Dendritic cell treated with granulocyte-macrophage colony-stimulating factor and Interleukin-4, amounts not matched to agents 40 ng/mL and 50 ng/mL, for 4 days (primary cell): ENCODE results near the gene CRB1.

ENCODE experiments used
- H3K27ac Mint-ChIP-seq: one replicate; pipeline ENCODE4 v1.8.0; 2022; ENCODE audit warnings: mild to moderate bottlenecking, mixed read lengths
- H3K27me3 Mint-ChIP-seq: one replicate; pipeline ENCODE4 v1.8.0; 2022; ENCODE audit warnings: mild to moderate bottlenecking, mixed read lengths
- H3K36me3 Mint-ChIP-seq: one replicate; pipeline ENCODE4 v1.8.0; 2022; ENCODE audit warnings: low read depth, mixed read lengths
- H3K4me1 Mint-ChIP-seq: one replicate; pipeline ENCODE4 v1.8.0; 2022; ENCODE audit warnings: low read depth, mixed read lengths
- H3K4me3 Mint-ChIP-seq: one replicate; pipeline ENCODE4 v1.8.0; 2022; ENCODE audit warnings: mild to moderate bottlenecking, moderate library complexity, mixed read lengths
- H3K9me3 Mint-ChIP-seq: one replicate; pipeline ENCODE4 v1.8.0; 2022; ENCODE audit warnings: mixed read lengths
- intact Hi-C: fragments of 100-400 bp; cut with micrococcal nuclease; formaldehyde crosslinking; loops from one replicate; pipeline ENCODE4 v1.15.0; 2022

The CRB1 gene

GRCh38 chr1:197272791-197273190, 4.7 kb downstream of the CRB1 start:
- intact Hi-C loops = no loop called here

GRCh38 chr1:197277166-197277565, 9.1 kb downstream of the CRB1 start:
- intact Hi-C loops = no loop called here
- Mint-ChIP-seq H3K4me3 (no peak overlapping the region), H3K36me3 (no peaks in the 10 kb centered on the region), H3K27me3 (no peaks in the 10 kb centered on the region), H3K4me1 (no peaks in the 10 kb centered on the region), H3K27ac (no peak overlapping the region), H3K9me3 (no peaks in the 10 kb centered on the region)

More at GRCh38 chr1:197272791-197273190, 4.7 kb downstream of the CRB1 start:
- Mint-ChIP-seq H3K4me3 (no peak overlapping the region), H3K36me3 (no peaks in the 10 kb centered on the region), H3K27me3 (no peaks in the 10 kb centered on the region), H3K4me1 (no peaks in the 10 kb centered on the region), H3K27ac (no peak overlapping the region), H3K9me3 (no peaks in the 10 kb centered on the region)

DNA sequence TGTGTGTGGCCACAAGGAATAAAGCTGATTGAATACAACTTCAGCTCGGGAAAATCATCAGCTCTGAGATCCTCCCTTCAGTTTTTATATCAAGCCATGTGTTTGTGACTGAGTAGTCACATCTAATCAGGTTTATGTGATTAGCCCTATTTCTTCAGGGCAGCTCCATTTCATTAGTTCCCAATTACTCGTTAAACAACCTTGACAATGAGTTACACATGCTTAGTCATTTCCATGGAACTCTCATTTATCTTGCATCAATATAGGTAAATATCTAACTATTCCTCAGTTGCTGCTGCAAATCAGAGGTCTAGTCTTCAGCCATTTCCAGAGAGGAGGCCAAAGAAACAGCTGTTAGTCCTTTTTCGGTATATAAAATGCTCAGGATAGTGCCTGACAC, 16.3 kb downstream of the CRB1 start:
- Mint-ChIP-seq H3K27ac (no peak overlapping the region), H3K36me3 (no peaks in the 10 kb centered on the region), H3K4me1 (peaks cover 11% of the 10 kb centered on the region), H3K4me3 (no peak overlapping the region), H3K27me3 (no peaks in the 10 kb centered on the region), H3K9me3 (no peaks in the 10 kb centered on the region)
- intact Hi-C loops = no loop called here

GRCh38 chr1:197284966-197285365, 16.9 kb downstream of the CRB1 start:
- H3K4me1 Mint-ChIP-seq = peaks cover 11% of the 10 kb centered on the region
- intact Hi-C loops = no loop called here
- no peaks in the 10 kb centered on the region for H3K9me3 Mint-ChIP-seq
- no peak overlapping the region for H3K27ac Mint-ChIP-seq
- H3K27me3 Mint-ChIP-seq = no peaks in the 10 kb centered on the region
- H3K4me3 Mint-ChIP-seq = no peak overlapping the region
- H3K36me3 Mint-ChIP-seq = no peaks in the 10 kb centered on the region

- peaks cover 17% of the 10 kb centered on the region for H3K4me1 Mint-ChIP-seq
- H3K27ac Mint-ChIP-seq = no peak overlapping the region
- H3K27me3 Mint-ChIP-seq = no peaks in the 10 kb centered on the region
- no peaks in the 10 kb centered on the region for H3K36me3 Mint-ChIP-seq
- H3K9me3 Mint-ChIP-seq = no peaks in the 10 kb centered on the region
- intact Hi-C loops = no loop called here
- no peak overlapping the region for H3K4me3 Mint-ChIP-seq
Observed at GRCh38 chr1:197285526-197286205, 17.6 kb downstream of the CRB1 start.

- H3K4me3 Mint-ChIP-seq = no peak overlapping the region
- no peaks in the 10 kb centered on the region for H3K9me3 Mint-ChIP-seq
- H3K4me1 Mint-ChIP-seq = peaks cover 17% of the 10 kb centered on the region
- no peaks in the 10 kb centered on the region for H3K27me3 Mint-ChIP-seq
- no peak overlapping the region for H3K27ac Mint-ChIP-seq
- H3K36me3 Mint-ChIP-seq = no peaks in the 10 kb centered on the region
- intact Hi-C loops = no loop called here
Observed at GRCh38 chr1:197286634-197287033, 18.6 kb downstream of the CRB1 start.

- H3K36me3 Mint-ChIP-seq = no peaks in the 10 kb centered on the region
- H3K9me3 Mint-ChIP-seq = no peaks in the 10 kb centered on the region
- intact Hi-C loops = no loop called here
- H3K4me1 Mint-ChIP-seq = peaks cover 17% of the 10 kb centered on the region
- no peak overlapping the region for H3K27ac Mint-ChIP-seq
- H3K4me3 Mint-ChIP-seq = no peak overlapping the region
- peaks cover 2% of the 10 kb centered on the region for H3K27me3 Mint-ChIP-seq
Observed at GRCh38 chr1:197287863-197288262, 19.8 kb downstream of the CRB1 start.

- no peak overlapping the region for H3K27ac Mint-ChIP-seq
- no peaks in the 10 kb centered on the region for H3K9me3 Mint-ChIP-seq
- H3K27me3 Mint-ChIP-seq = no peaks in the 10 kb centered on the region
- no peak overlapping the region for H3K4me3 Mint-ChIP-seq
- no peaks in the 10 kb centered on the region for H3K4me1 Mint-ChIP-seq
- H3K36me3 Mint-ChIP-seq = no peaks in the 10 kb centered on the region
- intact Hi-C loops = no loop called here
Observed at GRCh38 chr1:197302775-197303174, 34.7 kb downstream of the CRB1 start.

DNA sequence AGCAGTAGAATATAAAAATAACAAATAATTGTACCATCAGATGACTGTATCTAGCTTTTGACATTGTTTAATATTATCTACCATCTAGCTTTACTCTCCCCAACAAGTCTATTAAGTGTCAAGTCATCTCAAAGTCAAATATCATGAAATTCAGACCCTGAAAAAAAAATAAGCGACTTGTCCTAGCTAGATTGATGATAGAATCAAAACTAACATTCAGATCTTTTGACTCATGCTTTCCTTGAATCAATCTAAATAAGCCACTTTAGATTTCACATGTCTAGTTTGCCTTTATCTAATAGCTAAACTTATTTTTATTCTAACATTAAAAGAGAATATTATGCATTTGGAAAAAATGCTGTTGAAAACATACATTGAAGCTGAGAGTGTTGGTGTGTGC, 35.4 kb downstream of the CRB1 start:
- Mint-ChIP-seq H3K4me1 (no peaks in the 10 kb centered on the region), H3K27me3 (no peaks in the 10 kb centered on the region), H3K9me3 (no peaks in the 10 kb centered on the region), H3K4me3 (no peak overlapping the region), H3K27ac (no peak overlapping the region), H3K36me3 (no peaks in the 10 kb centered on the region)
- intact Hi-C loops = no loop called here

- no peaks in the 10 kb centered on the region for H3K4me1 Mint-ChIP-seq
- intact Hi-C loops = no loop called here
- no peak overlapping the region for H3K4me3 Mint-ChIP-seq
Observed at GRCh38 chr1:197304638-197305200, 36.7 kb downstream of the CRB1 start.

GRCh38 chr1:197305925-197306324, 37.9 kb downstream of the CRB1 start:
- Mint-ChIP-seq H3K27ac (no peak overlapping the region), H3K36me3 (no peaks in the 10 kb centered on the region), H3K4me3 (no peak overlapping the region), H3K4me1 (no peaks in the 10 kb centered on the region), H3K9me3 (no peaks in the 10 kb centered on the region), H3K27me3 (no peaks in the 10 kb centered on the region)
- intact Hi-C loops = no loop called here

More at GRCh38 chr1:197304638-197305200, 36.7 kb downstream of the CRB1 start:
- H3K36me3 Mint-ChIP-seq = no peaks in the 10 kb centered on the region
- H3K27me3 Mint-ChIP-seq = no peaks in the 10 kb centered on the region
- H3K9me3 Mint-ChIP-seq = no peaks in the 10 kb centered on the region
- H3K27ac Mint-ChIP-seq = no peak overlapping the region

GRCh38 chr1:197306381-197307062, 38.5 kb downstream of the CRB1 start:
- Mint-ChIP-seq H3K27ac (no peak overlapping the region), H3K9me3 (no peaks in the 10 kb centered on the region), H3K4me3 (no peak overlapping the region), H3K36me3 (no peaks in the 10 kb centered on the region), H3K27me3 (no peaks in the 10 kb centered on the region), H3K4me1 (no peaks in the 10 kb centered on the region)
- intact Hi-C loops = no loop called here

DNA sequence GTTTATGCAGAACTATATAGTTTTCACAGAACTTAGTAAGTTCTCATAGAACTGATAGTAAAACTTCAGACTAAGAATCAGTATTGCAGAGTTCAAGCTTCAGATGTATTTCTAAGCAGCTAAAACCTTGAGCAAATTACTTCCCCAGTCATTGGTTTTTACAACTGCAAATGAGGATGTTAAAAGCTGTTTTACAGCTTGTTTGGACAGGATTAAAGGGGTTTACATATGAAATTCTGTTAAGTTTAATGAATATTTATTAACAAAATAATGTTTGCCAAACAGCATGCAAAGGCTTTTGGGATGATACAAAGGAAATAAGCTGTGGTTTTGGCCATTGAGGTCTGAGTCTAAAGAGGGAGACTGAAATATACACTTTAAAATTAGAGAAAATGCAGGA, 39.1 kb downstream of the CRB1 start:
- H3K9me3 Mint-ChIP-seq = no peaks in the 10 kb centered on the region
- H3K27ac Mint-ChIP-seq = no peak overlapping the region
- H3K4me3 Mint-ChIP-seq = no peak overlapping the region
- no peaks in the 10 kb centered on the region for H3K36me3 Mint-ChIP-seq
- no peaks in the 10 kb centered on the region for H3K4me1 Mint-ChIP-seq
- intact Hi-C loops = no loop called here
- H3K27me3 Mint-ChIP-seq = no peaks in the 10 kb centered on the region

DNA sequence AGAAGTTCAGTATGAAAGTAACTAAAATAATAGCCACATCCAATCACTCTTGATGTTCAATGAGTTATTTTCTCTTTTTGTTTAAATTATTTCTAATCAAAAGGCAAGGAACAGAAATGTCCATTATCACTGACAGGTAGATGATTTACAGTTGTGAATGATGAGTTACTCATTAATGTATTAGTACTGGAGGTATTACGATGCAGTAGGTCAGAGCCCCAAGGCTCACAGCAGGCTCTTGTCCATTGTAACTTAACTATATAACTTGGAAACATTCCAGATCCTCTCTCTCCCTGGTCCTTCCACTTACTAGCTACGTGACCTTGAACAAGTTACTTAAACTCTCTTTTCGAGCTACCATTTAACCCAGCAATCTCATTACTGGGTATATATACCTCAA, 39.5 kb downstream of the CRB1 start:
- no peaks in the 10 kb centered on the region for H3K9me3 Mint-ChIP-seq
- no peaks in the 10 kb centered on the region for H3K4me1 Mint-ChIP-seq

More for the DNA sequence above, 39.5 kb downstream of the CRB1 start:
- H3K27ac Mint-ChIP-seq = no peak overlapping the region
- H3K4me3 Mint-ChIP-seq = no peak overlapping the region
- intact Hi-C loops = no loop called here
- no peaks in the 10 kb centered on the region for H3K27me3 Mint-ChIP-seq
- no peaks in the 10 kb centered on the region for H3K36me3 Mint-ChIP-seq
